HG02840 (cell line): ENCODE measurements around the gene TRIM43B.
"Not testable (repeated sequence)": the region's sequence is repeated elsewhere in the genome, so short reads cannot be mapped to it uniquely, and the experiment has no call there.

Experiments
- ATAC-seq: cut with Tn5 transposase; IDR thresholded peaks from one replicate; pipeline ENCODE4 v1.9.1; 2021; ENCODE audit warnings: mild to moderate bottlenecking, moderate library complexity, moderate number of reproducible peaks; ENCODE audit not compliant: unreplicated experiment, low FRiP score

TRIM43B gene

DNA sequence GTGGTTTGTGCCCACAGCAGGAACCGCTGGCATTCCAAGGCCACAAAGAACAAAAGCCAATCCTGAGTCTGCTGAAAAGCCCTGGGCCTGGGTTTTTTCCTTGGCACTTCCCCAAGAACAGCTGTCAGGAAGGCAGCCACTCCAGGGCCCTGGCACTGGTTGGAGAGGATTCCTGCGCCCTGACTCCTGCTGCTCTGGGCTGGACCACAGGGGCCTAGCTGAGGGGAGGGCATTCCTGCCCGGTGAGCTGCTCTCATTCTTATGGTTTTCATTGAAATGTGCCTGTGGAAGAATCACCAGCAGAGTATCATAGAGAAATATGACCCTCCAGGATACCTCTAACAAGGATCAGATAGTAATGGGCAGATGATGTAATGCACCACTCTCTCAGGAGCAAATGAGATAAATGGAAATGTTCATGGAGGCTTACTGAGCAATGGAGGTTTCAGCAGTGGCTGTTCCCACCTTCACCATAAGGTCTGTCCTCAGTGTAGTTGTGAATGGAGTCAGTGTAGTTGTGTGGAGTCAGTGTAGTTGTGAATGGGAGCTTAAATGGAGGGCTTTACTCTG is 50.0 kb downstream of the TRIM43B start:
- ATAC-seq: not testable (repeated sequence)

GRCh38 chr2:95433973-95434372 is 50.6 kb downstream of the TRIM43B start:
- not testable (repeated sequence) for ATAC-seq

- ATAC-seq: not testable (repeated sequence)
Measured at GRCh38 chr2:95433373-95433772, 51.2 kb downstream of the TRIM43B start.

- not testable (repeated sequence) for ATAC-seq
Measured at GRCh38 chr2:95429748-95430467, 54.6 kb downstream of the TRIM43B start.

DNA sequence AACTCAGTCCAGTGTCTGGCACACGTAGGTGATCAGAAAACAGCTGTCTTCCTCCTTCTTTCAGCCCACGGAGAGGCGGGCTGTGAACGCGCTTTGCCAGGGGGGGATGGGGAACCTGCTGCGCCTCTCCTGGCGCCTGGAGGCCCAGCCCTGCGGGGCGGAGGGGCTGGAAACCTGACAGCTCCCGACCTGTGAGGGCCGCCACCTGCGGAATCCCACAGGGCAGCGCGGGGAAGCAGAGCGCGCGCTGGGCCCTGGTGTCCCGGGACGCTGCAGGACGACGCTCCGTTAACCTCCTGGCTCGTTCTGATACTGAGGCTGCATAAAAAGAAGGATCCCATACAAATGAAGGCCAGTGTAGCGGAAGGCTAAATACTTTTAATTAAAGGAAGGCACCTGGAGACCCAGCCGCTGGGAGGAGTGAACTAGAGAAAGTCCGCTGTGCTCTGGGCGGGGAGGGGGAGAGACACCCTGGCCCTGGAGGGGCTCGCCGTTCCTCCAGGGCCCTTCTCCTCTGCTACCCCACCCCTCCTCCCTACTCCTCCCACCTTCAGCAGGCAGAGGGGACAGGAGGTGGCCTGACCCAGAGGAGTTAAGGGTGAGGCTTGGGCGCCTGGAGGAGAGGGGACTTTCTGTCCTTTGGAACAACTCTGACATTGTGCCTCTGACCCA is 57.2 kb downstream of the TRIM43B start:
- not testable (repeated sequence) for ATAC-seq
